WTC11 (cell line): ENCODE measurements around the gene TMEM176B.

ENCODE experiments used
- CTCF ChIP-seq: fragments of 200-600 bp; IDR thresholded peaks from 2 replicates; pipeline ENCODE4 v1.8.0; 2022; ENCODE audit warnings: antibody characterized with exemption
- E2F4 ChIP-seq: sonication (generic); formaldehyde crosslinking; IDR thresholded peaks from 2 replicates; pipeline ENCODE4 v1.8.1; 2022; ENCODE audit warnings: low read depth, mild to moderate bottlenecking, moderate library complexity, missing genetic modification reagents, borderline replicate concordance
- ETV6 ChIP-seq: sonication (generic); formaldehyde crosslinking; IDR thresholded peaks from 2 replicates; pipeline ENCODE4 v1.8.1; 2022; ENCODE audit warnings: mild to moderate bottlenecking, missing genetic modification reagents
- FOXP4 ChIP-seq: sonication (generic); formaldehyde crosslinking; IDR thresholded peaks from 2 replicates; pipeline ENCODE4 v1.8.0; 2022; ENCODE audit warnings: mild to moderate bottlenecking, missing genetic modification reagents
- MAX ChIP-seq: sonication (generic); formaldehyde crosslinking; IDR thresholded peaks from 2 replicates; pipeline ENCODE4 v1.8.0; 2022; ENCODE audit warnings: mild to moderate bottlenecking, missing genetic modification reagents
- MXD4 ChIP-seq: fragments of 250-450 bp; sonication (Bioruptor Pico); IDR thresholded peaks from 2 replicates; pipeline ENCODE4 v1.8.0; 2021; ENCODE audit warnings: mild to moderate bottlenecking, moderate library complexity, borderline replicate concordance
- ZBTB21 ChIP-seq: sonication (generic); formaldehyde crosslinking; IDR thresholded peaks from 2 replicates; pipeline ENCODE4 v1.8.1; 2023; ENCODE audit warnings: mild to moderate bottlenecking, missing genetic modification reagents, borderline replicate concordance
- ZNF317 ChIP-seq: sonication (generic); formaldehyde crosslinking; IDR thresholded peaks from 2 replicates; pipeline ENCODE4 v1.8.1; 2023; ENCODE audit warnings: low read depth, mild to moderate bottlenecking, moderate library complexity, missing genetic modification reagents, borderline replicate concordance
- ZNF532 ChIP-seq: fragments of 250-450 bp; sonication (Bioruptor Pico); IDR thresholded peaks from 2 replicates; pipeline ENCODE4 v1.9.0; 2021; ENCODE audit warnings: mild to moderate bottlenecking, borderline replicate concordance

- no peak for TF ChIP-seq CTCF
- no peak for TF ChIP-seq ZBTB21 (CRISPR knock-in tag)
- TF ChIP-seq FOXP4: no peak
- TF ChIP-seq E2F4 (CRISPR knock-in tag): no peak
- no peak for TF ChIP-seq MAX (CRISPR knock-in tag)
- TF ChIP-seq ZNF532 (CRISPR knock-in tag): no peak
- no peak for TF ChIP-seq ZNF317 (CRISPR knock-in tag)
- no peak for TF ChIP-seq ETV6
- no peak for TF ChIP-seq MXD4
These were observed 54.3 kb downstream of the TMEM176B start for GRCh38 chr7:150745876-150746275.
